NT2/D1 (cell line): ENCODE results near the gene CYP2A6.

Experiments used
- SUZ12 ChIP-seq: IDR thresholded peaks from 2 replicates; pipeline ENCODE4 v1.6.1; 2011; ENCODE audit not compliant: insufficient read length, insufficient read depth; ENCODE audit errors: extremely low read depth
- YY1 ChIP-seq: IDR thresholded peaks from 2 replicates; pipeline ENCODE4 v1.6.1; 2011; ENCODE audit not compliant: insufficient read length, insufficient read depth
- ZNF274 ChIP-seq: IDR thresholded peaks from 2 replicates; pipeline ENCODE4 v1.6.1; 2011; ENCODE audit warnings: mild to moderate bottlenecking, low read depth, low read length

- TF ChIP-seq YY1 = no peak
- no peak for TF ChIP-seq SUZ12
- no peak for TF ChIP-seq ZNF274
These were observed 21.0 kb downstream of the CYP2A6 start for GRCh38 chr19:40829205-40829604.
